ENCODE measurements around the gene DPY19L3.

Gene DPY19L3

GRCh38 chr19:32405431-32406160, at the start of gene DPY19L3:
TSS of gene DPY19L3 (plus strand) at chr19:32405770. CDS start at chr19:32408254, 2,484 bp downstream.
- Histone ChIP-seq H3K9ac (ENCODE audit: insufficient read length) (peak within 1 kb of the TSS; percentile 96), H3K27ac (peak within 1 kb of the TSS; percentile 79), H3K9me3 (ENCODE audit: low read depth, low read length) (no peaks in the 10 kb centered on the region), H3K4me3 (peak within 1 kb of the TSS; percentile 94), H3K36me3 (ENCODE audit: insufficient read depth, low read length) (peaks cover 32% of the 10 kb centered on the region)
- TF ChIP-seq EZH2 (IDR thresholded peaks at IDR 0.05) (no peak), POLR2AphosphoS5 (IDR thresholded peaks at IDR 0.05; ENCODE audit: borderline replicate concordance, low read depth, low read length) (peak; percentile 97), FOXP2 (optimal IDR thresholded peaks at IDR 0.05; ENCODE audit: control extremely low read depth, extremely low read length, insufficient read depth) (no peak)
- DNase-seq (ENCODE audit: low read depth, low spot score): peak; percentile 35

GRCh38 chr19:32357720-32358119, 47.9 kb upstream of the DPY19L3 start:
- TF ChIP-seq EZH2 (IDR thresholded peaks at IDR 0.05) (no peak), FOXP2 (optimal IDR thresholded peaks at IDR 0.05; ENCODE audit: control extremely low read depth, extremely low read length, insufficient read depth) (no peak), POLR2AphosphoS5 (IDR thresholded peaks at IDR 0.05; ENCODE audit: borderline replicate concordance, low read depth, low read length) (no peak)
- Histone ChIP-seq H3K27ac (no peak overlapping the region), H3K9me3 (ENCODE audit: low read depth, low read length) (no peaks in the 10 kb centered on the region), H3K9ac (ENCODE audit: insufficient read length) (no peak overlapping the region), H3K4me3 (no peak overlapping the region), H3K36me3 (ENCODE audit: insufficient read depth, low read length) (peaks cover 91% of the 10 kb centered on the region)
- DNase-seq (ENCODE audit: low read depth, low spot score): no peak

GRCh38 chr19:32358321-32358720, 47.2 kb upstream of the DPY19L3 start:
- no peak for TF ChIP-seq EZH2 (IDR thresholded peaks at IDR 0.05)
- no peak for DNase-seq (ENCODE audit: low read depth, low spot score)

GRCh38 chr19:32359581-32359980, 46.0 kb upstream of the DPY19L3 start:
- Histone ChIP-seq H3K4me3 (no peak overlapping the region), H3K9me3 (ENCODE audit: low read depth, low read length) (no peaks in the 10 kb centered on the region), H3K9ac (ENCODE audit: insufficient read length) (no peak overlapping the region), H3K27ac (peak overlapping the region; percentile 48; the same call in 1 of the 2 replicates), H3K36me3 (ENCODE audit: insufficient read depth, low read length) (peaks cover 86% of the 10 kb centered on the region)
- DNase-seq (ENCODE audit: low read depth, low spot score): no peak
- TF ChIP-seq EZH2 (IDR thresholded peaks at IDR 0.05): no peak
- no peak for TF ChIP-seq POLR2AphosphoS5 (IDR thresholded peaks at IDR 0.05; ENCODE audit: borderline replicate concordance, low read depth, low read length)
- TF ChIP-seq FOXP2 (optimal IDR thresholded peaks at IDR 0.05; ENCODE audit: control extremely low read depth, extremely low read length, insufficient read depth): no peak

More at GRCh38 chr19:32358321-32358720, 47.2 kb upstream of the DPY19L3 start:
- no peak overlapping the region for H3K4me3 ChIP-seq
- H3K9me3 ChIP-seq (ENCODE audit: low read depth, low read length): no peaks in the 10 kb centered on the region
- H3K36me3 ChIP-seq (ENCODE audit: insufficient read depth, low read length): peaks cover 91% of the 10 kb centered on the region
- H3K9ac ChIP-seq (ENCODE audit: insufficient read length): no peak overlapping the region
- no peak overlapping the region for H3K27ac ChIP-seq

GRCh38 chr19:32361574-32362317, 43.8 kb upstream of the DPY19L3 start:
- H3K4me3 ChIP-seq: no peak overlapping the region
- peak overlapping the region; percentile 72; the same call in 1 of the 2 replicates for H3K27ac ChIP-seq
- no peaks in the 10 kb centered on the region for H3K9me3 ChIP-seq (ENCODE audit: low read depth, low read length)
- DNase-seq (ENCODE audit: low read depth, low spot score): no peak
- TF ChIP-seq POLR2AphosphoS5 (IDR thresholded peaks at IDR 0.05; ENCODE audit: borderline replicate concordance, low read depth, low read length): no peak
- peaks cover 87% of the 10 kb centered on the region for H3K36me3 ChIP-seq (ENCODE audit: insufficient read depth, low read length)
- no peak overlapping the region for H3K9ac ChIP-seq (ENCODE audit: insufficient read length)

GRCh38 chr19:32362318-32362691, 43.3 kb upstream of the DPY19L3 start:
- no peak for DNase-seq (ENCODE audit: low read depth, low spot score)
- TF ChIP-seq EZH2 (IDR thresholded peaks at IDR 0.05) (no peak), FOXP2 (optimal IDR thresholded peaks at IDR 0.05; ENCODE audit: control extremely low read depth, extremely low read length, insufficient read depth) (no peak), POLR2AphosphoS5 (IDR thresholded peaks at IDR 0.05; ENCODE audit: borderline replicate concordance, low read depth, low read length) (no peak)
- Histone ChIP-seq H3K9ac (ENCODE audit: insufficient read length) (no peak overlapping the region), H3K36me3 (ENCODE audit: insufficient read depth, low read length) (peaks cover 86% of the 10 kb centered on the region), H3K9me3 (ENCODE audit: low read depth, low read length) (no peaks in the 10 kb centered on the region), H3K4me3 (no peak overlapping the region), H3K27ac (peak overlapping the region; percentile 42)

GRCh38 chr19:32363175-32363574, 42.4 kb upstream of the DPY19L3 start:
- DNase-seq (ENCODE audit: low read depth, low spot score): no peak
- no peak overlapping the region for H3K27ac ChIP-seq
- H3K9me3 ChIP-seq (ENCODE audit: low read depth, low read length): no peaks in the 10 kb centered on the region
- no peak for TF ChIP-seq EZH2 (IDR thresholded peaks at IDR 0.05)
- no peak for TF ChIP-seq FOXP2 (optimal IDR thresholded peaks at IDR 0.05; ENCODE audit: control extremely low read depth, extremely low read length, insufficient read depth)
- TF ChIP-seq POLR2AphosphoS5 (IDR thresholded peaks at IDR 0.05; ENCODE audit: borderline replicate concordance, low read depth, low read length): no peak
- peaks cover 81% of the 10 kb centered on the region for H3K36me3 ChIP-seq (ENCODE audit: insufficient read depth, low read length)
- H3K4me3 ChIP-seq: no peak overlapping the region
- H3K9ac ChIP-seq (ENCODE audit: insufficient read length): no peak overlapping the region

GRCh38 chr19:32363632-32364031, 41.9 kb upstream of the DPY19L3 start:
- H3K9ac ChIP-seq (ENCODE audit: insufficient read length): no peak overlapping the region

More at GRCh38 chr19:32363632-32364031, 41.9 kb upstream of the DPY19L3 start:
- no peak for DNase-seq (ENCODE audit: low read depth, low spot score)
- Histone ChIP-seq H3K9me3 (ENCODE audit: low read depth, low read length) (no peaks in the 10 kb centered on the region), H3K36me3 (ENCODE audit: insufficient read depth, low read length) (peaks cover 78% of the 10 kb centered on the region), H3K4me3 (no peak overlapping the region), H3K27ac (no peak overlapping the region)
- TF ChIP-seq FOXP2 (optimal IDR thresholded peaks at IDR 0.05; ENCODE audit: control extremely low read depth, extremely low read length, insufficient read depth): no peak
- no peak for TF ChIP-seq POLR2AphosphoS5 (IDR thresholded peaks at IDR 0.05; ENCODE audit: borderline replicate concordance, low read depth, low read length)
- no peak for TF ChIP-seq EZH2 (IDR thresholded peaks at IDR 0.05)

Measured in SK-N-MC (cell line).